ENCODE data around the gene CNST.
"Not testable (repeated sequence)": the region's sequence is repeated elsewhere in the genome, so short reads cannot be mapped to it uniquely, and the experiment has no call there.

The CNST gene

GRCh38 chr1:246690100-246690499, 123.8 kb downstream of the CNST start:
- no peak for TF ChIP-seq CTCF (IDR thresholded peaks at IDR 0.05; ENCODE audit: control extremely low read depth, extremely low read depth, low read depth, missing control alignments)
- no peak for DNase-seq (ENCODE audit: extremely low spot score)
- ChIA-PET CTCF (interaction anchor here (0.8 to 3.1 kb wide), 22 partner anchors 8 to 285 kb away, joined by 3 to 21 read pairs (median 6); no protein-coding TSS in a partner anchor), POLR2A (no interaction called here)

- ChIA-PET POLR2A (no interaction called here), CTCF (interaction anchor here (0.7 to 1.3 kb wide), 4 partner anchors 16 to 1535 kb away, joined by 3 to 4 read pairs (median 3); no protein-coding TSS in a partner anchor)
- DNase-seq (ENCODE audit: extremely low spot score) = no peak
- no peak for TF ChIP-seq CTCF (IDR thresholded peaks at IDR 0.05; ENCODE audit: control extremely low read depth, extremely low read depth, low read depth, missing control alignments)
Observed at GRCh38 chr1:246691622-246692495, 125.6 kb downstream of the CNST start.

GRCh38 chr1:246694213-246694895, 128.1 kb downstream of the CNST start:
- CTCF ChIA-PET = interaction anchor here (1.0 to 4.5 kb wide), 2 partner anchors 15 to 196 kb away, joined by 3 to 27 read pairs; no protein-coding TSS in a partner anchor
- DNase-seq (ENCODE audit: extremely low spot score); POLR2A ChIA-PET: not testable (repeated sequence)

- CTCF ChIA-PET = interaction anchor here (1.0 to 4.5 kb wide), 8 partner anchors 12 to 197 kb away, joined by 3 to 27 read pairs (median 4); partner anchors contain the start of genes CNST and TFB2M
- DNase-seq (ENCODE audit: extremely low spot score) = no peak
- no peak for TF ChIP-seq CTCF (IDR thresholded peaks at IDR 0.05; ENCODE audit: control extremely low read depth, extremely low read depth, low read depth, missing control alignments)
- POLR2A ChIA-PET = no interaction called here
Observed at GRCh38 chr1:246695136-246695535, 128.9 kb downstream of the CNST start.

- DNase-seq (ENCODE audit: extremely low spot score) = no peak
- TF ChIP-seq CTCF (IDR thresholded peaks at IDR 0.05; ENCODE audit: control extremely low read depth, extremely low read depth, low read depth, missing control alignments) = no peak
- CTCF ChIA-PET = interaction anchor here (0.8 to 4.5 kb wide), 10 partner anchors 11 to 202 kb away, joined by 3 to 27 read pairs (median 3); partner anchors contain the start of genes CNST and TFB2M
- POLR2A ChIA-PET = no interaction called here
Observed at GRCh38 chr1:246695666-246696065, 129.4 kb downstream of the CNST start.

- POLR2A ChIA-PET = no interaction called here
Observed at GRCh38 chr1:246698466-246699094, 132.3 kb downstream of the CNST start.

More at GRCh38 chr1:246698466-246699094, 132.3 kb downstream of the CNST start:
- TF ChIP-seq CTCF (IDR thresholded peaks at IDR 0.05; ENCODE audit: control extremely low read depth, extremely low read depth, low read depth, missing control alignments) = no peak
- CTCF ChIA-PET = interaction anchor here (0.6 to 4.5 kb wide), 5 partner anchors 9 to 200 kb away, joined by 3 to 27 read pairs (median 3); no protein-coding TSS in a partner anchor
- DNase-seq (ENCODE audit: extremely low spot score) = no peak

Data from GM10248 (cell line).